Uterus (tissue), 4 donors: ENCODE measurements around the gene CD68. TPM values are rescaled to one million over a fixed set of nuclear protein-coding genes. Genes with fewer than 3 reads are reported as not detected.

Experiments used
- DNase-seq, 2 donors: peaks; one replicate each; pipeline ENCODE4 v3.0.0-alpha.2; 2019 to 2020
- H3K27ac ChIP-seq, 2 donors: fragments of 200-600 bp; sonication (generic); 1 replicate in 1 of 2; 2 replicates in 1 of 2; pipeline ENCODE4 v1.5.1; 2016 to 2018
- H3K27me3 ChIP-seq, 2 donors: fragments of 200-600 bp; sonication (generic); one replicate each; pipeline ENCODE4 v1.5.1; 2018 to 2019; ENCODE audit warnings: control low read depth in 1 of 2
- H3K36me3 ChIP-seq, 2 donors: fragments of 200-600 bp; sonication (generic); one replicate each; pipeline ENCODE4 v1.5.1; 2019; ENCODE audit warnings: control low read depth in 1 of 2
- H3K4me1 ChIP-seq, 2 donors: fragments of 200-600 bp; sonication (generic); one replicate each; pipeline ENCODE4 v1.5.1; 2018 to 2019; ENCODE audit warnings: control low read depth in 1 of 2
- H3K4me3 ChIP-seq, 2 donors: fragments of 200-600 bp; sonication (generic); 1 replicate in 1 of 2; 2 replicates in 1 of 2; pipeline ENCODE4 v1.5.1; 2018 to 2019; ENCODE audit warnings: mild to moderate bottlenecking in 1 of 2
- H3K9me3 ChIP-seq, 2 donors: fragments of 200-600 bp; sonication (generic); one replicate each; pipeline ENCODE4 v1.5.1; 2019; ENCODE audit warnings: control low read depth in 1 of 2
- POLR2A ChIP-seq, 2 donors: fragments of 450-650 bp; IDR thresholded peaks; one replicate each; pipeline ENCODE4 v1.6.1; 2016; ENCODE audit warnings: antibody characterized with exemption in 2 of 2, mild to moderate bottlenecking in 1 of 2, moderate library complexity in 1 of 2
- intact Hi-C: fragments of 100-400 bp; cut with DNase I; formaldehyde crosslinking; loops from one replicate; pipeline ENCODE4 v1.15.1; 2023; ENCODE audit warnings: low total_unique reads
- small RNA-seq: library from RNA; depleted of rRNA; stranded (forward); fragments of <200 nt; gene quantifications from one replicate; pipeline ENCODE3, GENCODE V24; 2016
- total RNA-seq, 4 donors: library from RNA; depleted of rRNA in 3 of 4; stranded (reverse); fragments of >200 nt in 3 of 4; gene quantifications; one replicate each; pipeline versions ENCODE4 v1.1.0 to v1.2.4, GENCODE V29; 2014 to 2023
- TF ChIP-seq, protein P1 (sequence below), 4 experiments: fragments of 200-600 bp in 2 of 4; fragments of 450-650 bp in 2 of 4; sonication (generic) in 2 of 4; IDR thresholded peaks; one replicate each; pipeline ENCODE4 v1.5.1; 2016 to 2019; ENCODE audit warnings: antibody characterized with exemption in 4 of 4, mild to moderate bottlenecking in 2 of 4, moderate library complexity in 1 of 4
- donor health status: DM: yes; HTN: yes; CAD: no.

The CD68 gene
- total RNA-seq, 4 donors from 2014 or later = 4.4 to 15.9 (median 7.5) TPM

DNA sequence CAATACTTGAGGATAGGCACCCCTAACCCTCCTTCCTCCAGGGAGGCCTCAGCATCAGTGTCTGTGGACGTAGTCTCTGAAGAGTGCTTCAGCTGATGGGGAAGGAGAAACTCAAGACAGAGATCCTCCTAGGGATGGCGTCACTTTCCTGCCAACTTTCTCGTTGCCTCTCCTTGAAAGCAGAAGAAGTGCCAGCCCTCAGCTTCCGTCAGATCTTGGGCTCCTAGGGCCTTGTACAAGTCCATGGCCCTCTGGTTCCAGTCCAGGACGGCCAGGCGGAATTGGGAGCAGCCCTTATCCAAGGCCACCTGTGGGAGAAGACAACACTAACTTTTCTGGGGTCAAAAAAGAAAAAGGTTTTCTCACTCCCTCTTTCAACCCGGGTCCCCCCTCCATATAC lies 46.9 kb downstream of the CD68 start:
- no peaks in the 10 kb centered on the region for H3K36me3 ChIP-seq
- TF ChIP-seq, protein P1, sequence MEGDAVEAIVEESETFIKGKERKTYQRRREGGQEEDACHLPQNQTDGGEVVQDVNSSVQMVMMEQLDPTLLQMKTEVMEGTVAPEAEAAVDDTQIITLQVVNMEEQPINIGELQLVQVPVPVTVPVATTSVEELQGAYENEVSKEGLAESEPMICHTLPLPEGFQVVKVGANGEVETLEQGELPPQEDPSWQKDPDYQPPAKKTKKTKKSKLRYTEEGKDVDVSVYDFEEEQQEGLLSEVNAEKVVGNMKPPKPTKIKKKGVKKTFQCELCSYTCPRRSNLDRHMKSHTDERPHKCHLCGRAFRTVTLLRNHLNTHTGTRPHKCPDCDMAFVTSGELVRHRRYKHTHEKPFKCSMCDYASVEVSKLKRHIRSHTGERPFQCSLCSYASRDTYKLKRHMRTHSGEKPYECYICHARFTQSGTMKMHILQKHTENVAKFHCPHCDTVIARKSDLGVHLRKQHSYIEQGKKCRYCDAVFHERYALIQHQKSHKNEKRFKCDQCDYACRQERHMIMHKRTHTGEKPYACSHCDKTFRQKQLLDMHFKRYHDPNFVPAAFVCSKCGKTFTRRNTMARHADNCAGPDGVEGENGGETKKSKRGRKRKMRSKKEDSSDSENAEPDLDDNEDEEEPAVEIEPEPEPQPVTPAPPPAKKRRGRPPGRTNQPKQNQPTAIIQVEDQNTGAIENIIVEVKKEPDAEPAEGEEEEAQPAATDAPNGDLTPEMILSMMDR (IDR thresholded peaks at IDR 0.05) = no peak
- no peak for TF ChIP-seq POLR2A (IDR thresholded peaks at IDR 0.05)
- DNase-seq = no peak
- intact Hi-C loops = loop anchor here (5.0 kb wide), 1 partner anchor 61 kb away; the partner anchor contains the start of genes TP53 and WRAP53
- H3K9me3 ChIP-seq = no peaks in the 10 kb centered on the region
- peak overlapping the region in 1 of 2 donors; percentile 90 for H3K27ac ChIP-seq
- H3K27me3 ChIP-seq = no peaks in the 10 kb centered on the region
- no peaks in the 10 kb centered on the region for H3K4me1 ChIP-seq
- peak overlapping the region in 1 of 2 donors; percentile 70 for H3K4me3 ChIP-seq

DNA sequence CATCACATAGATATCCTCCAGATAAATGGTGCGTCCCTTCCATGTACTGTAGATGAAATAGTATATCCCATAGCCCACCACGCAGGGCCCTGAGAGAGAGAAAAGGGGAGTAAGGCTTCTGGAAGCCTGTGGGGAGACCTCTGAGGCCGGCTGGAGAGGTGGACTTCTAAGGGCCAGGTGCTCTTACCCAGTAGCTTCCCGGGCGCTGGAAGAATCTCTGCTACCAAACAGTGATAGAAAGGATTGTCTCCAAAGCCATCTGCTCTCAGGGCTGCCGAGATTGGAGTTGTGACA lies 47.5 kb downstream of the CD68 start:
- no peak for TF ChIP-seq POLR2A (IDR thresholded peaks at IDR 0.05)
- TF ChIP-seq, protein P1 (IDR thresholded peaks at IDR 0.05) = no peak
- H3K4me3 ChIP-seq = peak overlapping the region; percentile 61 to 70
- no peaks in the 10 kb centered on the region for H3K27me3 ChIP-seq
- no peak for DNase-seq
- no peaks in the 10 kb centered on the region for H3K36me3 ChIP-seq
- intact Hi-C loops = loop anchor here (5.0 kb wide), 1 partner anchor 60 kb away; the partner anchor contains the start of genes TP53 and WRAP53
- H3K9me3 ChIP-seq = no peaks in the 10 kb centered on the region
- H3K27ac ChIP-seq = peak overlapping the region; percentile 88 to 90
- H3K4me1 ChIP-seq = no peaks in the 10 kb centered on the region

DNA sequence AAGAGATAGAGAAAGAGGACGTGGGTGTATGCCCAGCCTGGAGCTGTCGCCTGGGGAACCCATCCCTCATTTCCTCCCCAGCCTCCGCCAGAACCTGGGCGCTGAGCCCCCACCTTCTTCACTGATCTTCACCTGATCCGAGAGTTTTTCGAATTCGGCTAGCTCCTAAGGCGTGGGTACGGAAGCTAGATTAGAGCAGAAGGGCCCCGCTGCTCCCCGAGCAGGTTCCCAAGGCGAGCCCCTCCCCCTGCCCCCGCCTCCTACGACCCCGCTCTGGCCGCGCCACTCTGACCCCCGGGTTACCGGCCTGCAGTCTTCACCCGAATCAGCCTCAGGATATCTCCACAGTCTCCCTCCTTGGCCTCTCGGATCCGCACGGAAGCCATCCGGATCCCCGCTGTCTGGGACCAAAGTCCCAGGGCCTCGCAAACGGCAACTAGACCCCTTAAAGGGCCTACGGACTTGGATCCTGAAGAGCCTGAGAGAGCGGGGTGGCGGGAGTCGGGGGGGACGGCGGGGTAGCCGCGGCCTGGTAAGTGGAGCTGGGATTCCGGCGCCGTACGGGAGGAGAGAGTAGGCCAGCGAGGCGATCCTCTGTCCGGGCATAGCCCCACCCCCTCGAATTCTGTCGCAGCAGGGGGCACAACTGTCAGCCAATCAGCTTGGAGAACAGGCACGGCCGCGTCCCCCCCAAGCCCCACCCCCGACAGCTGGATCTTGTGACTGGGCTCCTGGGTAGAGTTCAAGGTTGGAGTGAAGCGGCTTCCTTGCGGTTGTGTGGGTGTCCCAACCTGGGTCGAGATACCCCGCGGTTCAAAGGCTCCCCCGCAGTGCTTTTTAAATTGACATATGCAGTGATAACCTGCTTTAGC lies 48.0 kb downstream of the CD68 start, which contains the start of gene SAT2:
Gene SAT2, minus strand, starts transcription at position 572 of the 872 bp plus-strand sequence. Its CDS starts 186 bp downstream, at position 386.
- intact Hi-C loops = loop anchor here (5.0 kb wide), 1 partner anchor 60 kb away; the partner anchor contains the start of genes TP53 and WRAP53
- H3K27ac ChIP-seq = peak within 1 kb of the TSS; percentile 88 to 90
- TF ChIP-seq, protein P1 (IDR thresholded peaks at IDR 0.05) = no peak
- peak; percentile 64 to 68 for TF ChIP-seq POLR2A (IDR thresholded peaks at IDR 0.05)
- peak within 1 kb of the TSS; percentile 61 to 70 for H3K4me3 ChIP-seq
- DNase-seq = peak; percentile 96 to 97
- no peaks in the 10 kb centered on the region for H3K36me3 ChIP-seq
- H3K9me3 ChIP-seq = no peaks in the 10 kb centered on the region
- H3K4me1 ChIP-seq = no peaks in the 10 kb centered on the region
- H3K27me3 ChIP-seq = no peaks in the 10 kb centered on the region

DNA sequence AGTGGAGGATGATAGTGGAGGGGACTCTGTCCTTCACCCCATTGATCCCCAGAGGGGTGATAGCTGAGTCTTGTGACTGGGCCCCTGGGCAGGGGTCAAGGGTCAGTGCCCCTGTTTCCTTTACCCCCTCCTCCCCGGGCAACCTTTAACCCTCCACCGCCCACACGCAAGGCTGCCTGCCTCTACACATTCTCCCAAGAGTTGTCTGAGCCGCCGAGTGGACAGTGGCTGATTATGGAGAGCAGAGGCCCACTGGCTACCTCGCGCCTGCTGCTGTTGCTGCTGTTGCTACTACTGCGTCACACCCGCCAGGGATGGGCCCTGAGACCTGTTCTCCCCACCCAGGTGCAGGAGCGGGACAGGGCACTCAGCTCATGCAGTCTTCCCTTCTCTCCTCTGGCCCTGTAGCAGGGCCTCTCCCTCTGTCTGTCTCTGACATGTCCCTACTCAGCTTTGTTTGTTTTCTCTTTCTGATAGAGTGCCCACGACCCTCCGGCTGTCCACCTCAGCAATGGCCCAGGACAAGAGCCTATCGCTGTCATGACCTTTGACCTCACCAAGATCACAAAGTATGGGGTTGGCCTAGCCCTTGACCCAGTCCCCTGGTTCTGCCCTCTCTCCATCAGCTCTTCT lies 50.6 kb downstream of the CD68 start, which contains the start of gene SHBG:
Gene SHBG, plus strand, starts transcription at position 197 of the 633 bp plus-strand sequence. Its CDS starts 38 bp downstream, at position 235.
- TF ChIP-seq, protein P1 (IDR thresholded peaks at IDR 0.05) = no peak
- no peak for TF ChIP-seq POLR2A (IDR thresholded peaks at IDR 0.05)
- no peak within 1 kb of the TSS for H3K4me3 ChIP-seq
- DNase-seq = no peak
- intact Hi-C loops = loop anchor here (5.0 kb wide), 1 partner anchor 57 kb away; the partner anchor contains the start of genes TP53 and WRAP53
- no peak within 1 kb of the TSS for H3K27ac ChIP-seq
- no peaks in the 10 kb centered on the region for H3K27me3 ChIP-seq
- no peaks in the 10 kb centered on the region for H3K36me3 ChIP-seq
- H3K4me1 ChIP-seq = no peaks in the 10 kb centered on the region
- no peaks in the 10 kb centered on the region for H3K9me3 ChIP-seq

Small RNAs within 50 kb of the gene (small RNA-seq; reads per million reads assigned to genes)
- gene CD68 = not detected
- gene RF00019 = not detected
- gene SNORA48 = not detected
- not detected for gene SNORD10

Other genes starting within 250 kb of the CD68 start
- gene ACAP1, start 243.1 kb upstream of the CD68 start, total RNA-seq = 10 to 100 TPM in 1 of 4 donors, 1 to 10 TPM in 2, under 1 TPM in 1; 0.29 to 11.2 (median 1.7) TPM
- gene KCTD11, start 227.5 kb upstream of the CD68 start, total RNA-seq = 10 to 100 TPM in 1 of 4 donors, 1 to 10 TPM in 3; 2.6 to 14.7 (median 7.2) TPM
- not detected for gene TMEM95, start 224.5 kb upstream of the CD68 start, total RNA-seq
- 1 to 10 TPM in 3 of 4 donors, under 1 TPM in 1; 0.26 to 9.2 (median 1.8) TPM for gene TNK1, start 198.5 kb upstream of the CD68 start, total RNA-seq
- 10 to 100 TPM in 3 of 4 donors, under 1 TPM in 1; 0.77 to 42.6 (median 17.6) TPM for gene PLSCR3, start 185.1 kb upstream of the CD68 start, total RNA-seq
- 100 to 1,000 TPM in 3 of 4 donors, 10 to 100 TPM in 1; 26.0 to 131 (median 115) TPM for gene TMEM256, start 175.5 kb upstream of the CD68 start, total RNA-seq
- 10 to 100 TPM; 14.2 to 81.9 (median 19.7) TPM for gene NLGN2, start 171.8 kb upstream of the CD68 start, total RNA-seq
- gene SPEM1, start 159.3 kb upstream of the CD68 start, total RNA-seq = not detected
- gene SPEM2, start 154.0 kb upstream of the CD68 start, total RNA-seq = not detected
- gene SPEM3, start 150.8 kb upstream of the CD68 start, total RNA-seq = not detected
- gene TMEM102, start 144.2 kb upstream of the CD68 start, total RNA-seq = 1 to 10 TPM in 2 of 4 donors, under 1 TPM in 1, not detected in 1; 0.29 to 2.8 (median 2.0) TPM
- gene FGF11, start 140.1 kb upstream of the CD68 start, total RNA-seq = 10 to 100 TPM in 1 of 4 donors, 1 to 10 TPM in 2, not detected in 1; 2.8 to 17.9 (median 6.2) TPM
- gene CHRNB1, start 134.6 kb upstream of the CD68 start, total RNA-seq = 10 to 100 TPM in 2 of 4 donors, 1 to 10 TPM in 2; 3.2 to 16.9 (median 10.9) TPM
- 100 to 1,000 TPM in 1 of 4 donors, 10 to 100 TPM in 3; 22.7 to 116 (median 39.2) TPM for gene ZBTB4, start 100.0 kb upstream of the CD68 start, total RNA-seq
- not detected for gene SLC35G6, start 98.2 kb upstream of the CD68 start, total RNA-seq
- 100 to 1,000 TPM in 2 of 4 donors, 10 to 100 TPM in 2; 19.7 to 167 (median 77.6) TPM for gene POLR2A, start 95.3 kb upstream of the CD68 start, total RNA-seq
- 10 to 100 TPM; 15.3 to 63.1 (median 33.7) TPM for gene TNFSF12, start 30.6 kb upstream of the CD68 start, total RNA-seq
- 10 to 100 TPM in 3 of 4 donors, 1 to 10 TPM in 1; 6.8 to 56.9 (median 25.8) TPM for gene TNFSF13, start 20.9 kb upstream of the CD68 start, total RNA-seq
- 100 to 1,000 TPM in 1 of 4 donors, 10 to 100 TPM in 3; 45.9 to 106 (median 59.5) TPM for gene SENP3, start 17.7 kb upstream of the CD68 start, total RNA-seq
- gene MPDU1, start 4.2 kb downstream of the CD68 start, total RNA-seq = 10 to 100 TPM in 3 of 4 donors, 1 to 10 TPM in 1; 2.6 to 63.6 (median 35.0) TPM
- 1 to 10 TPM in 3 of 4 donors, not detected in 1; 1.0 to 7.3 (median 1.1) TPM for gene SOX15, start 10.5 kb downstream of the CD68 start, total RNA-seq
- 10 to 100 TPM in 2 of 4 donors, 1 to 10 TPM in 2; 6.2 to 37.8 (median 20.1) TPM for gene FXR2, start 35.3 kb downstream of the CD68 start, total RNA-seq
- 10 to 100 TPM; 18.5 to 74.8 (median 46.0) TPM for gene SAT2, start 48.2 kb downstream of the CD68 start, total RNA-seq
- gene SHBG, start 50.5 kb downstream of the CD68 start, total RNA-seq = 1 to 10 TPM in 1 of 4 donors, under 1 TPM in 1, not detected in 2; 0.21 to 1.1 TPM
- 10 to 100 TPM in 1 of 4 donors, 1 to 10 TPM in 3; 3.2 to 20.7 (median 8.0) TPM for gene ATP1B2, start 71.3 kb downstream of the CD68 start, total RNA-seq
- 10 to 100 TPM in 3 of 4 donors, 1 to 10 TPM in 1; 5.9 to 58.3 (median 30.7) TPM for gene TP53, start 107.9 kb downstream of the CD68 start, total RNA-seq
- 1 to 10 TPM; 1.0 to 8.8 (median 6.2) TPM for gene WRAP53, start 108.8 kb downstream of the CD68 start, total RNA-seq
- gene EFNB3, start 125.6 kb downstream of the CD68 start, total RNA-seq = 10 to 100 TPM in 2 of 4 donors, under 1 TPM in 2; 0.26 to 13.1 (median 5.6) TPM
- 1 to 10 TPM in 1 of 4 donors, under 1 TPM in 3; under 0.01 to 1.4 (median 0.48) TPM for gene DNAH2, start 138.1 kb downstream of the CD68 start, total RNA-seq